K562 (cell line): ENCODE measurements around the gene TTC32. TPM values are rescaled to one million over a fixed set of nuclear protein-coding genes. Genes with fewer than 3 reads are reported as not detected.

Experiments
- ATAC-seq: fragments of 200-7000 bp; cut with Tn5 transposase; 3 replicates; pipeline ENCODE4 v1.9.1; 2020; ENCODE audit warnings: moderate library complexity
- BruUV-seq: library from RNA; stranded (reverse); fragments of 400-500 nt; replicated peaks from 2 replicates; lab custom pipeline; 2021; lab: Mats Ljungman, UMichigan
- CTCF ChIA-PET: fragments of 300-600 bp; formaldehyde crosslinking; extraction: SDS; loops from one replicate; lab custom pipeline; 2021; ENCODE audit warnings: low intra/inter-chr PET ratio; lab: Yijun Ruan, JAX
- POLR2A ChIA-PET: fragments of 300-600, 350-650 bp; sonication (Branson Sonifier 250); formaldehyde crosslinking; extraction: SDS; loops from one replicate; lab custom pipeline; 2021; ENCODE audit warnings: antibody characterized with exemption, inconsistent platforms; lab: Yijun Ruan, JAX
- DNase-seq, 4 experiments: peaks; one replicate each; pipeline versions ENCODE4 v3.0.0 to v3.0.0-alpha.2; 2011 to 2018; ENCODE audit warnings: low spot score in 3 of 4, mixed read lengths in 3 of 4; ENCODE audit errors: extremely low read depth in 1 of 4
- FAIRE-seq: peaks from 2 replicates; lab custom pipeline; 2011; peaks lifted over from hg19 to GRCh38; lab: Jason Lieb, UNC
- H2AFZ ChIP-seq: 2 replicates; pipeline ENCODE4 v1.6.0; 2011; ENCODE audit warnings: low read depth, low read length, control low read depth, inconsistent platforms
- H3K27ac ChIP-seq: fragments of 200-600 bp; 3 replicates; pipeline ENCODE4 v1.8.0; 2011; ENCODE audit warnings: low read depth, mild to moderate bottlenecking, control low read depth, inconsistent platforms, low read length, moderate library complexity, mixed read lengths; ENCODE audit errors: extremely low read depth
- H3K27me3 ChIP-seq, 2 experiments: fragments of 300-600 bp in 1 of 2; 2 replicates in 1 of 2; 3 replicates in 1 of 2; pipeline versions ENCODE4 v1.6.0 to v1.8.0; 2011; ENCODE audit warnings: inconsistent platforms in 2 of 2, low read length in 2 of 2, mild to moderate bottlenecking in 1 of 2, mixed read lengths in 1 of 2, moderate library complexity in 1 of 2; ENCODE audit not compliant: control insufficient read depth in 2 of 2, insufficient read depth in 2 of 2
- H3K36me3 ChIP-seq: fragments of 300-600 bp; 3 replicates; pipeline ENCODE4 v1.8.0; 2011; ENCODE audit warnings: mild to moderate bottlenecking, low read length, inconsistent platforms; ENCODE audit not compliant: control insufficient read depth, insufficient read depth
- H3K4me1 ChIP-seq, 2 experiments: fragments of 200-600 bp in 1 of 2; replicated peaks in 1 of 2; 2 replicates in 1 of 2; 3 replicates in 1 of 2; pipeline versions ENCODE4 v1.5.1 to v1.8.0; 2011; ENCODE audit warnings: inconsistent platforms in 2 of 2, low read length in 2 of 2, mild to moderate bottlenecking in 1 of 2, mixed read lengths in 1 of 2, moderate library complexity in 1 of 2; ENCODE audit not compliant: control insufficient read depth in 2 of 2, insufficient read depth in 2 of 2
- H3K4me2 ChIP-seq: 2 replicates; pipeline ENCODE4 v1.6.1; 2011; ENCODE audit warnings: low read length, control low read depth, inconsistent platforms, mixed read lengths; ENCODE audit not compliant: insufficient read depth
- H3K4me3 ChIP-seq: fragments of 200-600 bp; sonication (generic), shearing (Covaris generic); 2 replicates; pipeline ENCODE4 v1.5.1; 2016; ENCODE audit warnings: control low read depth, inconsistent platforms
- H3K79me2 ChIP-seq: fragments of 200-600 bp; 3 replicates; pipeline ENCODE4 v1.8.0; 2011; ENCODE audit warnings: low read length, inconsistent platforms; ENCODE audit not compliant: control insufficient read depth, insufficient read depth
- H3K9ac ChIP-seq, 2 experiments: 2 replicates each; pipeline versions ENCODE4 v1.6.0 to v1.6.1; 2011; ENCODE audit warnings: low read depth in 2 of 2, low read length in 2 of 2, control low read depth in 1 of 2, inconsistent platforms in 1 of 2, mild to moderate bottlenecking in 1 of 2, mixed read lengths in 1 of 2; ENCODE audit not compliant: insufficient read depth in 1 of 2
- H3K9me1 ChIP-seq: one replicate; pipeline ENCODE4 v1.6.0; 2011; ENCODE audit warnings: inconsistent platforms, mild to moderate bottlenecking, low read length, moderate library complexity; ENCODE audit not compliant: control insufficient read depth, insufficient read depth
- H3K9me3 ChIP-seq: replicated peaks from 2 replicates; pipeline ENCODE4 v1.5.1; 2011; ENCODE audit warnings: low read depth, low read length, inconsistent platforms; ENCODE audit not compliant: control insufficient read depth, insufficient read depth
- H4K20me1 ChIP-seq: replicated peaks from 2 replicates; pipeline ENCODE4 v1.6.1; 2011; ENCODE audit warnings: low read length, inconsistent platforms, mixed read lengths; ENCODE audit not compliant: control insufficient read depth, insufficient read depth
- CHD1 ChIP-seq: fragments of 200-600 bp; sonication (generic); IDR thresholded peaks from one replicate; pipeline ENCODE4 v1.6.1; 2012; ENCODE audit warnings: mild to moderate bottlenecking, moderate library complexity, low read length, inconsistent platforms
- DNMT1 ChIP-seq: fragments of 450-650 bp; IDR thresholded peaks from 2 replicates; pipeline ENCODE4 v1.6.1; 2016; ENCODE audit warnings: antibody characterized with exemption, mild to moderate bottlenecking
- GATA2 ChIP-seq: sonication (generic); formaldehyde crosslinking; IDR thresholded peaks from 2 replicates; pipeline ENCODE4 v1.4.0; 2020; ENCODE audit warnings: mild to moderate bottlenecking, missing genetic modification reagents
- GMEB1 ChIP-seq: fragments of 250-450 bp; sonication (Bioruptor Pico); IDR thresholded peaks from 2 replicates; pipeline ENCODE4 v1.4.0; 2020; ENCODE audit warnings: mild to moderate bottlenecking
- KLF16 ChIP-seq: IDR thresholded peaks from 2 replicates; pipeline ENCODE4 v1.6.1; 2016; ENCODE audit warnings: antibody characterized with exemption
- LARP7 ChIP-seq: fragments of 450-650 bp; IDR thresholded peaks from 2 replicates; pipeline ENCODE4 v1.6.1; 2016
- MAZ ChIP-seq, 2 experiments: fragments of 450-650 bp in 1 of 2; sonication (generic) in 1 of 2; formaldehyde crosslinking; IDR thresholded peaks in 1 of 2; conservative IDR thresholded peaks in 1 of 2; 2 replicates each; pipeline versions ENCODE4 v1.4.0 to v1.5.0; 2020; ENCODE audit warnings: mild to moderate bottlenecking in 1 of 2, missing genetic modification reagents in 1 of 2
- NRF1 ChIP-seq, 2 experiments: fragments of 450-650 bp; IDR thresholded peaks in 1 of 2; conservative IDR thresholded peaks in 1 of 2; 2 replicates each; pipeline ENCODE4 v1.6.1; 2014; ENCODE audit warnings: mild to moderate bottlenecking in 2 of 2
- PHB ChIP-seq: fragments of 250-450 bp; sonication (Bioruptor Pico); IDR thresholded peaks from 2 replicates; pipeline ENCODE4 v1.5.0; 2021
- RFX1 ChIP-seq: fragments of 450-650 bp; IDR thresholded peaks from 2 replicates; pipeline ENCODE4 v1.6.1; 2016; ENCODE audit warnings: mild to moderate bottlenecking, moderate library complexity
- SIX5 ChIP-seq, 2 experiments: IDR thresholded peaks; 2 replicates each; pipeline ENCODE4 v1.6.1; 2011; ENCODE audit warnings: low read length in 2 of 2, borderline replicate concordance in 1 of 2, low read depth in 1 of 2, mild to moderate bottlenecking in 1 of 2, moderate library complexity in 1 of 2; ENCODE audit not compliant: insufficient read depth in 1 of 2
- SNAPC5 ChIP-seq: fragments of 250-450 bp; sonication (Bioruptor Pico); IDR thresholded peaks from 2 replicates; pipeline ENCODE4 v1.8.0; 2021; ENCODE audit warnings: moderate library complexity, mild to moderate bottlenecking, inconsistent platforms
- SREBF2 ChIP-seq: sonication (generic); formaldehyde crosslinking; IDR thresholded peaks from 2 replicates; pipeline ENCODE4 v1.4.0; 2020; ENCODE audit warnings: mild to moderate bottlenecking, missing genetic modification reagents
- SRSF3 ChIP-seq: fragments of 200-400 bp; formaldehyde crosslinking; IDR thresholded peaks from 2 replicates; pipeline ENCODE4 v1.6.1; 2016; ENCODE audit warnings: mild to moderate bottlenecking, low read length, moderate library complexity; ENCODE audit not compliant: insufficient read depth
- TAF7 ChIP-seq: fragments of 450-650 bp; IDR thresholded peaks from 2 replicates; pipeline ENCODE4 v1.6.1; 2016; ENCODE audit warnings: missing genetic modification characterization, missing compliant biosample characterization
- XRCC3 ChIP-seq: fragments of 450-650 bp; IDR thresholded peaks from 2 replicates; pipeline ENCODE4 v1.6.1; 2017; ENCODE audit warnings: mild to moderate bottlenecking, moderate library complexity
- ZNF277 ChIP-seq: fragments of 250-450 bp; sonication (Bioruptor Pico); IDR thresholded peaks from 2 replicates; pipeline ENCODE4 v1.8.0; 2022; ENCODE audit warnings: inconsistent platforms, mild to moderate bottlenecking, moderate library complexity, borderline replicate concordance
- ZNF398 ChIP-seq: fragments of 250-450 bp; sonication (Bioruptor Pico); IDR thresholded peaks from 2 replicates; pipeline ENCODE4 v1.8.0; 2021; ENCODE audit warnings: moderate library complexity, mild to moderate bottlenecking, inconsistent platforms
- ZNF76 ChIP-seq: fragments of 250-450 bp; sonication (Bioruptor Pico); IDR thresholded peaks from 2 replicates; pipeline ENCODE4 v1.4.0; 2020; ENCODE audit warnings: mild to moderate bottlenecking, moderate library complexity, borderline replicate concordance
- ZNF830 ChIP-seq: fragments of 250-450 bp; sonication (Bioruptor Pico); IDR thresholded peaks from 2 replicates; pipeline ENCODE4 v1.5.0; 2021; ENCODE audit warnings: mild to moderate bottlenecking
- WGBS: fragments of 100-300 bp; shearing (Covaris generic); methylation state at CpG from one replicate; pipeline ENCODE4 v1.1.6; 2016; ENCODE audit warnings: low coverage, mixed read lengths; ENCODE audit not compliant: insufficient coverage; ENCODE audit errors: missing lambda C conversion rate; 5-methylcytosine and 5-hydroxymethylcytosine counted together
- in situ Hi-C: fragments of 300-500 bp; cut with MboI; formaldehyde crosslinking; loops from 4 replicates; pipeline ENCODE4 v1.15.0; 2018; ENCODE audit warnings: inconsistent platforms, mixed read lengths
- intact Hi-C: fragments of 100-400 bp; cut with micrococcal nuclease; formaldehyde crosslinking; loops from 2 replicates; pipeline ENCODE4 v1.14.2; 2022
- polyA plus RNA-seq, 8 experiments: library from polyadenylated mRNA; depleted of rRNA in 4 of 8; stranded (reverse) in 5 of 8; unstranded in 3 of 8; fragments of >200 nt; fragmentation: Nextera tagmentation in 2 of 8; fragmentation: Illumina TruSeq in 1 of 8; extraction: Ambion mirVana in 2 of 8; extraction: Trizol in 1 of 8; gene quantifications; 2 replicates each; pipeline versions ENCODE4 v1.2.1 to v1.2.3, GENCODE V29; 2011 to 2014; ENCODE audit warnings: inconsistent platforms in 1 of 8, missing spikeins in 1 of 8
- total RNA-seq, 7 experiments: library from RNA; depleted of rRNA in 6 of 7; stranded (reverse); fragments of >200 nt in 6 of 7; fragmentation: Illumina TruSeq in 2 of 7; extraction: Trizol in 2 of 7; gene quantifications; 2 replicates each; pipeline versions ENCODE4 v1.2.1 to v1.2.3, GENCODE V29; 2011 to 2021; ENCODE audit warnings: low replicate concordance in 1 of 7

TTC32 gene
- total and polyA plus RNA-seq, 9 of the 15 experiments (the other 6 are each of a cell fraction or from before 2014, with no cell fraction given) = 27.6 to 71.4 (median 52.6) TPM

- H3K79me2 ChIP-seq = no peaks in the 10 kb centered on the region
- H3K27me3 ChIP-seq = peaks cover 5 to 21% of the 10 kb centered on the region in 2 experiments; a peak in 4 of 5 replicates
- no peak overlapping the region for H3K9ac ChIP-seq
- POLR2A ChIA-PET = interaction anchor here (0.6 to 1.1 kb wide), 2 partner anchors 28 to 32 kb away, joined by 3 read pairs; no protein-coding TSS in a partner anchor
- CTCF ChIA-PET = no interaction called here
- no TSS peak for BruUV-seq
- no peak overlapping the region for H3K4me2 ChIP-seq
- intact Hi-C loops = no loop called here
- in situ Hi-C loops = loop anchor here (25.0 kb wide), 1 partner anchor 1112 kb away; no protein-coding TSS in a partner anchor
- H3K4me1 ChIP-seq = no peaks in the 10 kb centered on the region
- no peak for DNase-seq
- H4K20me1 ChIP-seq = no peaks in the 10 kb centered on the region; the same call in 1 of the 2 replicates
- 24% methylated on average over 3 of the region's 3 CpGs for WGBS
- H3K27ac ChIP-seq = no peak overlapping the region
- no peak overlapping the region for H2AFZ ChIP-seq
- TF ChIP-seq ZNF277 (CRISPR knock-in tag) = no peak
- no peak for TF ChIP-seq XRCC3
- TF ChIP-seq GATA2 = no peak
- no peak for TF ChIP-seq DNMT1
- TF ChIP-seq CHD1 = no peak
- no peak for TF ChIP-seq GMEB1 (CRISPR knock-in tag)
- no peak for TF ChIP-seq SRSF3
- no peak for TF ChIP-seq RFX1
- no peak for TF ChIP-seq SREBF2 (CRISPR knock-in tag)
- TF ChIP-seq LARP7 = no peak
- TF ChIP-seq SNAPC5 = no peak
- TF ChIP-seq SIX5 (IDR thresholded peaks at IDR 0.05; ENCODE audit: borderline replicate concordance in 1 of 2, insufficient read depth in 1 of 2, low read depth in 1 of 2, low read length in 2 of 2) = no peak
- no peak for TF ChIP-seq ZNF398
- no peak for TF ChIP-seq ZNF76 (CRISPR knock-in tag)
- TF ChIP-seq ZNF830 (CRISPR knock-in tag) = no peak
- no peak for TF ChIP-seq MAZ (CRISPR knock-in tag; conservative IDR thresholded peaks at IDR 0.05 in 1 of 2, IDR thresholded peaks at IDR 0.05 in 1 of 2)
- no peak for TF ChIP-seq PHB (CRISPR knock-in tag)
- TF ChIP-seq NRF1 (conservative IDR thresholded peaks at IDR 0.05 in 1 of 2, IDR thresholded peaks at IDR 0.05 in 1 of 2) = no peak
- no peak for TF ChIP-seq KLF16
- TF ChIP-seq TAF7 (tag) = no peak
- ATAC-seq = no peak
- no peak for FAIRE-seq
- H3K4me3 ChIP-seq = no peak overlapping the region
- no peaks in the 10 kb centered on the region for H3K9me1 ChIP-seq
- no peaks in the 10 kb centered on the region for H3K36me3 ChIP-seq
- no peaks in the 10 kb centered on the region for H3K9me3 ChIP-seq
These were observed 27.1 kb downstream of the TTC32 start for GRCh38 chr2:19874726-19875125.
